Stimulated activated effector memory CD8-positive, alpha-beta T cell treated with anti-CD3 and anti-CD28 coated beads, Interleukin-12 subunit alpha, Interleukin-12 subunit beta, amount 100 ng/mL, for 72 hours (primary cell): ENCODE results near the gene CD52.
"Not testable (repeated sequence)": the region's sequence is repeated elsewhere in the genome, so short reads cannot be mapped to it uniquely, and the experiment has no call there.

Experiments used
- ATAC-seq: fragments of 150-1000 bp; cut with Tn5 transposase; 2 replicates; pipeline ENCODE4 v1.10.0; 2021
- DNase-seq, 2 donors: peaks; one replicate each; pipeline ENCODE4 v3.0.0; 2021 to 2022; ENCODE audit warnings: low spot score in 2 of 2
- H3K27ac Mint-ChIP-seq: one replicate; pipeline ENCODE4 v1.8.0; 2022; ENCODE audit warnings: mild to moderate bottlenecking, mixed read lengths
- H3K36me3 Mint-ChIP-seq: one replicate; pipeline ENCODE4 v1.8.0; 2022; ENCODE audit warnings: mild to moderate bottlenecking, mixed read lengths
- H3K4me1 Mint-ChIP-seq: one replicate; pipeline ENCODE4 v1.8.0; 2022; ENCODE audit warnings: mixed read lengths
- H3K4me3 Mint-ChIP-seq: one replicate; pipeline ENCODE4 v1.8.0; 2022; ENCODE audit warnings: mild to moderate bottlenecking, mixed read lengths
- H3K9me3 Mint-ChIP-seq: one replicate; pipeline ENCODE4 v1.8.0; 2022; ENCODE audit warnings: mixed read lengths

Gene CD52

DNA sequence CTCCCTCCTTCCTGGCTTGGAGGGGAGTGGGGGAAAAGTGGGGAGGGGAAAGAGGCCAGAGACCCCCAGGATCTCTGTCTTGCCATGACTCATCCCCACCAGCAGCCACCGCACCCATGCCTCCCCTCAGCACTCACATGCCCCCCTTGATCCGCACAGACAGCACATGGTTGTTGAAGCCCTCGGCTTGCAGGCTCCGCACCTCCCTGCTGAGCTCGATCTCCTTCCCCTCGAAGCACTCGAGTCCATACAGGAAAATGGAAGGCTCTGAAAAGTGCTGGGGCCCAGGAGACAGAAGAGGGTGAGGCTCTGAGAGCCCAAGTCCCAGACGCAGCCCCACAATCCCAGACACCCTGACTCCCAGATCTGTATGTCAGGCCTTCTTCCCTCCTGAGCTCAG lies 10.8 kb downstream of the CD52 start:
- Mint-ChIP-seq H3K36me3 (peaks cover 14% of the 10 kb centered on the region), H3K4me1 (no peaks in the 10 kb centered on the region), H3K4me3 (no peak overlapping the region), H3K27ac (no peak overlapping the region), H3K9me3 (no peaks in the 10 kb centered on the region)
- ATAC-seq (no peak), DNase-seq (no peak)

DNA sequence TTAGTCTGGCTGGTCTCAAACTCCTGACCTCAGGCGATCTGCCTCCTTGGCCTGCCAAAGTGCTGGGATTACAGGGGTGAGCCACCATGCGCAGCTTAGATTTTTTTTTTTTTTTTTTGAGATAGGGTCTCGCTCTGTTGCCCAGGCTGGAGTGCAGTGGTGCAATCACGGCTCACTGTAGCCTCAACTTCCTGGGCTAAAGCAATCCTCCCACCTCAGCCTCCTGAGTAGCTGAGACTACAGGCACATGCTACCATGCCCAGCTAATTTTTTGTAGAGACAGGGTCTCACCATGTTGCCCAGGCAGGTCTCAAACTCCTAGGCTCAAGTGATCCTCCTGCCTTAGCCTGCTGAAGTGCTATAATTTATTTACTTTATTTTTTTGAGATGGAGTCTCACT lies 11.6 kb downstream of the CD52 start:
- not testable (repeated sequence) for ATAC-seq, H3K4me1 Mint-ChIP-seq, H3K4me3 Mint-ChIP-seq, H3K9me3 Mint-ChIP-seq, H3K27ac Mint-ChIP-seq, H3K36me3 Mint-ChIP-seq, DNase-seq

DNA sequence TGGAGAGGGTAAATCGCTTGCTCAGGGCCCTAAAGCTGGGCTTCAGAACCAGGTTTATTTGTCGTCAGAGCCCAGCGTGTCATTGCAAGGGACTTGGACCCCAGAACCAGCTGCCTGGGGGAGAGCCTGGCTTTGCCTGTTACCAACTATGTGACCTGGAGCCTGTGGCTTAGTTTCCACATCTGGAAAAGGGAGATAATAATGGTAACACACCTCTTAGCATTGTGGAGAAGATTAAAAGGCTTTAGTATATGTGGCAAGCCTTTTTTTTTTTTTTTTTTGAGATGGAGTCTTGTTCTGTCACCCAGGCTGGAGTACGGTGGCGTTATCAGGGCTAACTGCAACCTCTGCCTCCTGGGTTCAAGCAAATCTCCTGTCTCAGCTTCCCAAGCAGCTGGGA lies 12.5 kb downstream of the CD52 start:
- H3K4me3 Mint-ChIP-seq: no peak overlapping the region
- no peak overlapping the region for H3K27ac Mint-ChIP-seq
- ATAC-seq (no peak), DNase-seq (no peak)
- no peaks in the 10 kb centered on the region for H3K4me1 Mint-ChIP-seq
- H3K36me3 Mint-ChIP-seq: peaks cover 6% of the 10 kb centered on the region
- H3K9me3 Mint-ChIP-seq: no peaks in the 10 kb centered on the region

DNA sequence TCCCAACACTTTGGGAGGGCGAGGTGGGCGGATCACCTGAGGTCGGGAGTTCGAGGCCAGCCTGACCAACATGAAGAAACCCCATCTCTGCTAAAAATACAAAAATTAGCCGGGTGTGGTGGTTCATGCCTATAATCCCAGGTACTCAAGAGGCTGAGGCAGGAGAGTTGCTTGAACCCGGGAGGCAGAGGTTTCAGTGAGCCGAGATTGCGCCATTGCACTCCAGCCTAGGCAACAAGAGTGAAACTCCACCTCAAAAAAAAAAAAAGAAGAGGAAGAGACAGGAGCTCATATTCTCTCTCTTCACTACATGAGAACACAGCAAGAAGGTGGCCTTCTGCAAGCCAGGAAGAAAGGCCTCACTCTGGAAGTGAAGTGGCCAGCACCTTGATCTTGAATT lies 15.6 kb downstream of the CD52 start:
- H3K4me1 Mint-ChIP-seq: peaks cover 11% of the 10 kb centered on the region
- H3K27ac Mint-ChIP-seq, H3K4me3 Mint-ChIP-seq, ATAC-seq, DNase-seq, H3K9me3 Mint-ChIP-seq, H3K36me3 Mint-ChIP-seq: not testable (repeated sequence)

DNA sequence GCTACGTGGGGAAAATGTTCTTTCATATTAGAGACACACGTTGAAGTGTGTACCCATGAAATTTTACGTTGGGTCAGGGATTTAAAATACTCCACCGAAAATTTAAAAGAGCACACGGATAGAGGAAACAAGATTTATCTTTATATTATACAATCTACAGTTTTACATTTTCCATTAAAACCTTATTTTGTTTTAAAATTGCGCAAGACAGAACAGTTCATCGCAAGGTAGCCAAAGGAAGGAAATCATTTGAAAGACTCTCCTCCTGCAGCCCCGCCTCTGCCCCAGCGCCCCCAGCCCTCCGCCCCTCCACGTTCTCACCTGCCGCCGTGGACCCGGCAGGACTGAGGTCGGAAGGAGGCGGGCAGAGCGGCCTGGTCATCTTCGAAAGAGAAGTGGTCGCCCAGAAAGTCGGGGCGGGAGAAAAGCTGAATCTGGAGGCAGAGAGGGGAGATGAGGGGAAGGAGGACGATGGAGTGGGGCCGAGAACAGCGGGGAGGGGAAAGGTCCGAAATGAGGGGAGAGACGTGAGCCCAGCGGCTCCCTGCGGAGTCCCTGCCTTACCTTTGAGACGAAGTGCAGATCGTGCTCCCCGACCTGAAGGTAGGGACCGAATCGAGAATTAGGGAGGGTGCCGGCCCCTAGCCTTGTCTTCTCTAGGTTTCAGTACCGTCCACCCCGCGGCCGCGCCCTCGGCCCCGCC lies 18.2 kb downstream of the CD52 start:
- H3K27ac Mint-ChIP-seq: no peak overlapping the region
- H3K9me3 Mint-ChIP-seq: no peaks in the 10 kb centered on the region
- H3K36me3 Mint-ChIP-seq: no peaks in the 10 kb centered on the region
- peaks cover 11% of the 10 kb centered on the region for H3K4me1 Mint-ChIP-seq
- peak overlapping the region; percentile 87 for H3K4me3 Mint-ChIP-seq
- no peak for ATAC-seq
- DNase-seq: no peak

DNA sequence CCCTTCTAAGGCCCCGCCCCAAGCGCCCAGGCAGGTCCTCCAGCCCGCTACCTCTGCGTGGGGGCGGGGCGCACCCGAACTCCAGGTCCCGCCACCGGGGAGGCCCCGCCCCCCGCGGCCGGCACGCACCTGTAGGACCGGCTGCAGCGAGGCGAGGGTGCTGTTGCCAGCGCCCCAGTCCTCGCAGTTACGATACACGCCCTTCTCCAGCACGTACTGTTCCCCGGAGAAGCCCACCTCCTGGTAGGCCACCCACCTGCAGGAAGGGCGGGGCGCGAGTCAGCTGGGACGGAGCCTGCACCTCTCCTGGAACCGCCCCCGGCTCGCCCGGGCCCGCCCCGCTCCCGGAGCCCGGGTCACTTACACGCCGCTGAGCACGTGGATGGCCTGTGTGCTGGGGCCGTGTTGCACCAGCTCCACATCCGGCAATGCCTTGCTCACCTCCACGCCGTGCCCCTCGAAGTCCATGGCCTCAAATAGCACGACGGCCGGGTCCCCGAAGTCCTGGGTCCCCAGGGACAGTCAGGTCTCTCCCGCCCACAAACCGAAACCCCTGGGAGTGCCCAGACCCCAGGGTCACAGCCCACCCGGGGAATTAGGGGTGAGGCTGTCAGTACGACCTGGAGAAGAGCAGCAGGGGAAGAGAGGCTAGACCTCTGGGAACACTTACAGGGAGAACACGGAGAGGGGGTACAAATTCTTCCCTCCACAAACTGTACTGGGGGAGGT lies 18.9 kb downstream of the CD52 start:
- peak; percentile 94 for ATAC-seq
- Mint-ChIP-seq H3K4me1 (peaks cover 11% of the 10 kb centered on the region), H3K36me3 (no peaks in the 10 kb centered on the region), H3K27ac (no peak overlapping the region), H3K4me3 (peak overlapping the region; percentile 87), H3K9me3 (no peaks in the 10 kb centered on the region)
- peak; percentile 71 to 84 for DNase-seq

DNA sequence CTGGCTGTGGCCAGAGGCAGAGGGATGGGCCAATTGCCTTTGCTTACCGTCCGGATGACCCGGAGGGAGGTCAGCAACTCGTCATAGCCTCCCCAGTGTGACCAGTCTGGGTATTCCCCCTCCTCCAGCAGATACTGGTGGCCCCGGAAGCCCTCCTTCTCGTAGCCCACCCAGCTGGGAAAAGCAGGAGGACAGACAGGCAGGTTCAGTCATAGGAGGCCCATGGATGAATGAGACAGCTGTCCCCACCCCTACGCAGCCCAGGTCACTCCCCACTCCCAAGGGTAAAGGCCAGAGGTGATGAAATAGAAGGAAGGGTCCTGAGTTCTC lies 19.4 kb downstream of the CD52 start:
- no peaks in the 10 kb centered on the region for H3K9me3 Mint-ChIP-seq
- no peaks in the 10 kb centered on the region for H3K36me3 Mint-ChIP-seq
- peak overlapping the region; percentile 87 for H3K4me3 Mint-ChIP-seq
- peaks cover 11% of the 10 kb centered on the region for H3K4me1 Mint-ChIP-seq
- ATAC-seq (no peak), DNase-seq (no peak)
- H3K27ac Mint-ChIP-seq: no peak overlapping the region

DNA sequence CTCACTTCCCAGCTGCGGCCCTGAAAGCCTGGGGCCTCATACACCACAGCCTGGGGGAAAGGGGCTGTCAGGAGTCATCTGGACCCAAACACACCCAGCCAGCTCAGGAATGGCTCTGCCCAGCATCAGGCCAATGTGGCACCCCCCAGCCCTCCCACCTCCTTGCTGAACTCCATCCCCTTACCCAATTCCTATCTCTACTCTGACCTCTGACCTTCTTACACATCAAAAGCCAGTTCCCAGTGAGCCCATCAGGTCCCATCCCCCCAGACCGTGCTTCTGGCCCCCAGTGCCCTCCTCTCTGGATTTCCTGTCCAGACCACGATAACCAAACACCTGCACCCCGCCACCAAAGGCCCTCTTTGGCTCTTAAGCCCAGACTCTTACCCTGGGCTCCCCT lies 19.9 kb downstream of the CD52 start:
- H3K27ac Mint-ChIP-seq: no peak overlapping the region
- peaks cover 11% of the 10 kb centered on the region for H3K4me1 Mint-ChIP-seq
- no peak for DNase-seq
- ATAC-seq: no peak
- no peaks in the 10 kb centered on the region for H3K9me3 Mint-ChIP-seq
- no peaks in the 10 kb centered on the region for H3K36me3 Mint-ChIP-seq
- H3K4me3 Mint-ChIP-seq: peak overlapping the region; percentile 28

DNA sequence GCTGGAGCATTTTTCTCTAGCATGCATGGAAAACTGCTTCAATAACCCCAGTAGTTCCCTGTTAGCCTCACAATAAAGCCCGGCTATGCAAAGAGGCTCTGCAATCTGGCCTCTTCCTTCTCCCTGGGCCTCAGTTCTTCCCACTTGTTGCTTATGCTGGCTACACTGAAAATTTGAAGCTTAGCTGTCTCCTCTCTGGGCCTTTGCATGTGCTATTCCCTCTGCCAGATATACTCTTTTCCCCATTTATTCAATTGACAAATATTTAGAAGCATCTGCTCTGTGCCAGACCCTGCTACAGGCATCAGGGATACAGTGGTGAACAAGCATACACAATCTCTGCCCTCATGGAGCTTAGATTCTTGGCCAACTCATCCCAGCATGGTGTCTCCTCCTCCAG lies 20.9 kb downstream of the CD52 start:
- Mint-ChIP-seq H3K9me3 (no peaks in the 10 kb centered on the region), H3K4me1 (peaks cover 11% of the 10 kb centered on the region), H3K4me3 (no peak overlapping the region), H3K27ac (no peak overlapping the region), H3K36me3 (no peaks in the 10 kb centered on the region)
- DNase-seq (no peak), ATAC-seq (no peak)

DNA sequence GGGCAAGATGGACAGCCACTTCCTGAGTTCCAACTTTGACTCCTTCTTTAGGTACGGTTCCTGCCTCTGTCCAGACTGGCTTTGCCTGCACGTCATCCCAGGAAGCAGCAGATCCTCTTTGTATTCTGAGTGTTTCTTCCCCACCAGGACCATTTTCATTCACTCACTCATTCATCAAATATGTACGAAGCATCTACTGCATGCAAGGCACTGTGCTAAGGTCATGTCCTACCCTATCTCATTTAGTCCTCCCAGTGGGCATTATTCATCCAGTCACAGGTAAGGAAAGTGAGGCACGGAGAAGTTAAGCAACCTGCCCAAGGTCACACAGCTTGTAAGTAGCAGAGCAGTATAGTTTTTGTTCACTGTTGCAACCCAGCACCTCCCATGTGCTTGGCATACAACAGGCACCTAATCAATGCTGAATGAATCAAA lies 22.3 kb downstream of the CD52 start:
- DNase-seq (no peak), ATAC-seq (no peak)
- no peak overlapping the region for H3K27ac Mint-ChIP-seq
- H3K36me3 Mint-ChIP-seq: no peaks in the 10 kb centered on the region
- no peaks in the 10 kb centered on the region for H3K9me3 Mint-ChIP-seq
- H3K4me1 Mint-ChIP-seq: peaks cover 11% of the 10 kb centered on the region
- H3K4me3 Mint-ChIP-seq: no peak overlapping the region

DNA sequence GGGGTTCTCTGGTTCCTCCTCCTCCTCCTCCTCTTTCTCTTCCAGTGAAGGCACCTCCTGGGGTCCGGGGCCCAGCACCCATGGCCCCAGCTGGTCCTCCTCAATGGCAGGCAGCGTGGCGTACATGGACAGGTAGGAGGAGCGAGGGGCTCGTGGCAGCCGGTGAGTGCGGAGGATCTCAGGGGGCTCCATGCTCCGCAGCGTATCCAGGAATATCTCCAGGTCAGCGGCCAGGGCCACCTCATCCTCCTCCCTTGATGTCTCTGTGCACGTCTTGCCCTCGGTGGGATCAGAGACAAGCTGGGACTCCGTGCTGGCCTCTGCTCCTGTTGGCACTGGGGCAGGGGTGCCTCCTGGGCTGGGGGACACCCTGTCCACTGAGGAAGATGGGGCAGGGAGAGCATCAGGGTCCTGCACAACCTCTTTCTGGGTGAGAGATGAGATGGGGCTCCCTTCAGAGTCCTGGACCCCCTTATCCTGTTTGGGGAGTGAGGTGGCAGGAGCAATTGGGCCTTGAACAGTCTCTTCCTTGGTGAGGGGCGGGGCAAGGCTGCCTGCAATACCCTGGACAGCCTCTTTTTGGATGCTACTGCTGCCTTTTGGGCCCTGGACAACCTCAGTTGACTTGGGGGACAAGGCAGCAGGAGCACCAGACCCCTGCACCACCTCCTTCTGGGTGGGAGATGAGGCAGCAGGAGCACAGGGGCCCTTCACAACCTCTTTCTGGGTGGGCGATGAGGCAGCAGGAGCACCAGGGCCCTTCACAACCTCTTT lies 26.6 kb downstream of the CD52 start:
- ATAC-seq: no peak
- no peaks in the 10 kb centered on the region for H3K9me3 Mint-ChIP-seq

DNA sequence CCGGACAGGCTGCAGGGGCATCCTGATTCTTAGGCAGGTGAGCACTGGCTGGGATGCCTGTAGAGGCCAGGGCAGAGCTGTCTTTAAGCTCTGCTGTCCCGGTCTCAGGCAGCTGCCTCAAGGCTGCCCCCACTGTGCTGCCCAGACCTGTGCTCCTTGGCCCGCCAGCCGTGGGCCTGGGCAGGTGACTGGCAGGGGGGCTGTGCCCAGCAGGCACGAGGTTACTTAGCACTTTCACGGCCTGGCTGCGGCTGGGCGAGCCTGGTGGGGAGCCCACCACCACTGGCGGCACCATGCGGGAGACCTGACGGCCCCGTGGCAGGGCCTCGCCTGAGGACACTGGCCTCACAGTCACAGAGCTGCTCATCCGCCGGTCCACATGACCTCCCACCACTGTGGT lies 28.0 kb downstream of the CD52 start:
- DNase-seq (no peak), ATAC-seq (peak; percentile 34)
- Mint-ChIP-seq H3K36me3 (no peaks in the 10 kb centered on the region), H3K4me1 (no peaks in the 10 kb centered on the region), H3K27ac (peak overlapping the region; percentile 79), H3K9me3 (no peaks in the 10 kb centered on the region), H3K4me3 (no peak overlapping the region)

More for the DNA sequence above, 26.6 kb downstream of the CD52 start:
- Mint-ChIP-seq H3K4me3 (no peak overlapping the region), H3K36me3 (no peaks in the 10 kb centered on the region), H3K27ac (no peak overlapping the region), H3K4me1 (no peaks in the 10 kb centered on the region)
- no peak for DNase-seq

DNA sequence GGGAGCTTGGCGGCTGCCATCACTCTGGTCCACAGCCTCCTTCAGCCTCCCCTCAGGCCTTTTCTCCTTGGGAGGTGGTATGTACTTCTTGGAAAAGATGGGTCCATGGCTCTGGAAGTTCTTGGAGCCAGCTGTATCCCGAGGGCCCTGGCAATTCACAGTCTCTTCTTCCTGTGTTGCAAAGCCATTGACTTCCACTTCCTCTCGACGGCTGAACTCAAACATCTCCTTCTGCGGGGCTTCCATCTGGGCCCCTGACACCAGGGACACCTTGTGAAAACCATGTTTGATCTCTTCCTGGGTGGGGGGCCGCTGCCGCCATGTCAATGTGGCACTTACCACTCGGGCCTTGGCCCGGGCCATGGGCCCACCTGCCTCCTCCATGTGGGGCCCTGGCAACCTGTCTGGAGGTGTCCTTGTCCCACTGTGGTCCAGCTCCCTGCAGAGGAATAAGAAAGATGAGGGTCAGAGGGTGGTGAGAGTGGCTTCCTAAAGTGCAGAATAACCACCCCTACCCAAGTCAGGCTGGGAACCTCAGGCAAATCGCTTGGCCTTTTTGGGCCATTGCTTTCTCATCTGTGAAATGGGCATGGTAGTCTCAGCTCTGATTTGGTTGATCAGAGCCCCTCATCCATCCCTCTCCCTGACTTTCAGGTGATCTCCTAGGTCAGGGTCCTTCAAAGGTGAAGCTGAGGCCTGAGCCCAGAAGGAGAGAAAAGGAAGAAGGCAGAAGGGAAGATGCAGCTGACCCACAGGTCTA lies 28.7 kb downstream of the CD52 start:
- DNase-seq: no peak
- no peaks in the 10 kb centered on the region for H3K4me1 Mint-ChIP-seq
- no peak overlapping the region for H3K4me3 Mint-ChIP-seq
- no peaks in the 10 kb centered on the region for H3K9me3 Mint-ChIP-seq
- no peaks in the 10 kb centered on the region for H3K36me3 Mint-ChIP-seq
- no peak for ATAC-seq
- no peak overlapping the region for H3K27ac Mint-ChIP-seq

DNA sequence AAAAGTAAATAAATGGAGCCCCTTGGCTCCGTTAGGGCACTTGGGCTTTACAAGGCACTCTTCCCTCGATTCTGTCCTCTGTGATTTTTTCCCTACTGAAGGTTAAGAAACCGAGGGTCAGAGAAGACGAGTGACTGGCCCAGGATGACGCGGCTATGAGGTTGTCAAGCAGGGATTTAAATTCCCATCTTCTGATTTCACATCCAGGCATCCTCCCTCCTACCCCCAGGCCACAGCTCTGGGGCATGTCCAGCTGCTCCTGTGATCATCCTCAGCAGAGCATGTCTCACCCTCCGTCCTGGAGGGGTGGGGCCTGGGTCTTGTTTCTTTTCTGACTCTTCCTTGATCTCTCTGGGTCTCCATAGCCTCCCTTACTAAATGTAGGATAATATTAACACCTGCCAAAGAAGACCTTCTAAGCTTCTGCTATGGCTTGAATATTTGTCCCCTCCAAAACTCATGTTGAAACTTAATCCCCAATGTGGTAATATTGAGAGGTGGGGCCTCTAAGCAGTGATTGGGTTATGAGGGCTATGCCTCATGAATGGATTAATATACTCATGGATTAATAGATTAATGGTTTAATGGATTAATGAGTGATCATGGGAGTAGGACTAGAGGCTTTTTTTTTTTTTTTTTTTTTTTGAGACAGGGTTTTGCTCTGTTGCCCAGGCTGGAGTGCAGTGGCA lies 31.6 kb downstream of the CD52 start:
- H3K36me3 Mint-ChIP-seq: no peaks in the 10 kb centered on the region
- ATAC-seq: no peak

DNA sequence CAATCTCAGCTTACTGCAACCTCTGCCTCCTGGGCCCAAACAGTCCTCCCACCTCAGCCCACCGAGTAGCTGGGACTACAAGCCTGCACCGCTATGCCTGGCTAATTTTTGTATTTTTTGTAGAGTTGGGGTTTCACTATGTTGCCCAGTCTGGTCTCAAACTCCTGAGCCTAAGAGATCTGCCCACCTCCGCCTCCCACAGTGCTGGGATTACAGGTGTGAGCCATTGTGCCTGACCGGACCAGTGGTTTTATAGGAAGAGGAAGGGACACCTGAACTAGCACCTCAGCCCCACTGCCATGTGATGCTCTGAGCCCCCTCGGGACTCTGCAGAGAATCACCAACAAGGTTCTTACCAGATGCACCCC lies 32.1 kb downstream of the CD52 start:
- Mint-ChIP-seq H3K36me3 (no peaks in the 10 kb centered on the region), H3K4me3 (no peak overlapping the region), H3K9me3 (no peaks in the 10 kb centered on the region), H3K4me1 (peaks cover 6% of the 10 kb centered on the region), H3K27ac (no peak overlapping the region)
- DNase-seq: no peak
- ATAC-seq: no peak

More for the DNA sequence above, 31.6 kb downstream of the CD52 start:
- no peak for DNase-seq
- Mint-ChIP-seq H3K27ac (no peak overlapping the region), H3K4me3 (no peak overlapping the region), H3K4me1 (peaks cover 6% of the 10 kb centered on the region), H3K9me3 (no peaks in the 10 kb centered on the region)
